Brain microvascular endothelial cell (primary cell): ENCODE measurements around the gene OR10A5.

ENCODE experiments used
- DNase-seq: peaks from one replicate; pipeline ENCODE4 v3.0.0-alpha.2; 2020
- H3K27ac ChIP-seq: fragments of 250-450 bp; sonication (Bioruptor Pico); 2 replicates; pipeline ENCODE4 v1.5.1; 2020; ENCODE audit warnings: mild to moderate bottlenecking, moderate library complexity
- H3K27me3 ChIP-seq: fragments of 250-450 bp; sonication (Bioruptor Pico); replicated peaks from 2 replicates; pipeline ENCODE4 v1.5.1; 2020; ENCODE audit warnings: mild to moderate bottlenecking
- H3K36me3 ChIP-seq: fragments of 250-450 bp; sonication (Bioruptor Pico); replicated peaks from 2 replicates; pipeline ENCODE4 v1.5.1; 2020; ENCODE audit warnings: mild to moderate bottlenecking
- H3K4me3 ChIP-seq: 2 replicates; pipeline ENCODE4 v1.5.1; 2011; ENCODE audit warnings: low read depth, mild to moderate bottlenecking, control low read depth, low read length, moderate library complexity
- CTCF ChIP-seq: IDR thresholded peaks from 2 replicates; pipeline ENCODE4 v1.5.1; 2011; ENCODE audit warnings: low read depth, mild to moderate bottlenecking, moderate library complexity, low read length, control low read depth, inconsistent platforms; ENCODE audit errors: missing control alignments
- in situ Hi-C: cut with HindIII; loops from 2 replicates; pipeline ENCODE4 v1.10.0; 2017; ENCODE audit warnings: low sequenced_read_pairs, low pct_ligation_motif_present

OR10A5 gene

GRCh38 chr11:6856871-6857270 is 11.4 kb downstream of the OR10A5 start:
- no peak for TF ChIP-seq CTCF

GRCh38 chr11:6862961-6863360 is 17.5 kb downstream of the OR10A5 start, which contains the start of gene OR10A2:
Gene OR10A2, plus strand, starts transcription at chr11:6863057. Its CDS starts 6,698 bp downstream, at chr11:6869755.
- no peak for DNase-seq
- in situ Hi-C loops: no loop called here
- Histone ChIP-seq H3K36me3 (no peaks in the 10 kb centered on the region), H3K4me3 (no peak within 1 kb of the TSS), H3K27ac (no peak within 1 kb of the TSS), H3K27me3 (no peaks in the 10 kb centered on the region)
- TF ChIP-seq CTCF: no peak

More at GRCh38 chr11:6856871-6857270, 11.4 kb downstream of the OR10A5 start:
- Histone ChIP-seq H3K27me3 (no peaks in the 10 kb centered on the region), H3K36me3 (no peaks in the 10 kb centered on the region), H3K27ac (no peak overlapping the region), H3K4me3 (no peak overlapping the region)
- in situ Hi-C loops: no loop called here
- DNase-seq: no peak

GRCh38 chr11:6864438-6864837 is 19.0 kb downstream of the OR10A5 start:
- in situ Hi-C loops: no loop called here
- Histone ChIP-seq H3K27me3 (no peaks in the 10 kb centered on the region), H3K27ac (no peak overlapping the region), H3K36me3 (no peaks in the 10 kb centered on the region), H3K4me3 (no peak overlapping the region)
- no peak for TF ChIP-seq CTCF
- DNase-seq: peak; percentile 42

- no peak for DNase-seq
- TF ChIP-seq CTCF: no peak
- Histone ChIP-seq H3K27me3 (no peaks in the 10 kb centered on the region), H3K4me3 (no peak overlapping the region), H3K27ac (no peak overlapping the region), H3K36me3 (no peaks in the 10 kb centered on the region)
- in situ Hi-C loops: no loop called here
Observed at GRCh38 chr11:6871278-6871677, 25.8 kb downstream of the OR10A5 start.

GRCh38 chr11:6875761-6876160 is 30.3 kb downstream of the OR10A5 start:
- H3K36me3 ChIP-seq: no peaks in the 10 kb centered on the region
- DNase-seq: no peak
- in situ Hi-C loops: no loop called here
- no peak overlapping the region for H3K27ac ChIP-seq
- no peak overlapping the region for H3K4me3 ChIP-seq
- no peaks in the 10 kb centered on the region for H3K27me3 ChIP-seq
- no peak for TF ChIP-seq CTCF

GRCh38 chr11:6876325-6876724 is 30.8 kb downstream of the OR10A5 start, which contains the start of gene OR10A4:
Gene OR10A4, plus strand, starts transcription at chr11:6876625. Its CDS starts 23 bp downstream, at chr11:6876648.
- no peak within 1 kb of the TSS for H3K27ac ChIP-seq
- in situ Hi-C loops: no loop called here
- no peaks in the 10 kb centered on the region for H3K27me3 ChIP-seq
- no peak for TF ChIP-seq CTCF
- H3K36me3 ChIP-seq: no peaks in the 10 kb centered on the region
- H3K4me3 ChIP-seq: no peak within 1 kb of the TSS
- no peak for DNase-seq
